GM19043 (cell line): ENCODE results near the gene SLC44A4.
A peak's percentile ranks its signal among the peaks of the same experiment; 100 is the strongest.

Experiments
- ATAC-seq: cut with Tn5 transposase; IDR thresholded peaks from one replicate; pipeline ENCODE4 v1.9.1; 2021; ENCODE audit warnings: low read depth; ENCODE audit not compliant: unreplicated experiment

SLC44A4 gene

GRCh38 chr6:31901953-31902643 is 23.3 kb upstream of the SLC44A4 start, which contains the start of gene ZBTB12:
ZBTB12 (minus strand) TSS chr6:31902086; CDS start chr6:31901305, 781 bp downstream.
- ATAC-seq: peak; percentile 36

- no peak for ATAC-seq
These were observed 22.7 kb upstream of the SLC44A4 start for GRCh38 chr6:31901415-31901952.

- ATAC-seq: no peak
These were observed 22.2 kb upstream of the SLC44A4 start for GRCh38 chr6:31900917-31901414.

- ATAC-seq: no peak
These were observed 21.3 kb upstream of the SLC44A4 start for GRCh38 chr6:31899882-31900722.

GRCh38 chr6:31899215-31899614 is 20.4 kb upstream of the SLC44A4 start:
- no peak for ATAC-seq

- ATAC-seq: no peak
These were observed 19.7 kb upstream of the SLC44A4 start for GRCh38 chr6:31898383-31899011.

GRCh38 chr6:31897612-31898382 is 19.0 kb upstream of the SLC44A4 start, which contains the start of gene EHMT2:
EHMT2 (minus strand) TSS chr6:31897698; CDS start chr6:31897677, 21 bp downstream.
- ATAC-seq: no peak

GRCh38 chr6:31896856-31897611 is 18.2 kb upstream of the SLC44A4 start:
- no peak for ATAC-seq

- ATAC-seq: no peak
These were observed 17.7 kb upstream of the SLC44A4 start for GRCh38 chr6:31896493-31896855.

GRCh38 chr6:31892821-31893220 is 14.0 kb upstream of the SLC44A4 start:
- ATAC-seq: no peak

GRCh38 chr6:31889331-31889972 is 10.7 kb upstream of the SLC44A4 start:
- no peak for ATAC-seq

GRCh38 chr6:31888276-31889258 is 9.8 kb upstream of the SLC44A4 start:
- ATAC-seq: no peak

GRCh38 chr6:31887173-31888007 is 8.6 kb upstream of the SLC44A4 start:
- no peak for ATAC-seq

GRCh38 chr6:31886541-31886991 is 7.8 kb upstream of the SLC44A4 start:
- no peak for ATAC-seq

- ATAC-seq: no peak
These were observed 5.8 kb upstream of the SLC44A4 start for GRCh38 chr6:31884528-31885035.

- ATAC-seq: no peak
These were observed 4.9 kb upstream of the SLC44A4 start for GRCh38 chr6:31883676-31884075.

GRCh38 chr6:31882344-31882743 is 3.5 kb upstream of the SLC44A4 start:
- ATAC-seq: no peak
